Neural progenitor cell (in vitro differentiated cells): ENCODE measurements around the gene NEURL1. TPM values are rescaled to one million over a fixed set of nuclear protein-coding genes. Genes with fewer than 3 reads are reported as not detected.

Experiments used
- DNase-seq: peaks from one replicate; pipeline ENCODE4 v3.0.0-alpha.2; 2016; ENCODE audit warnings: low spot score
- H2AFZ ChIP-seq: fragments of 200-600 bp; sonication (generic); replicated peaks from 2 replicates; pipeline ENCODE4 v1.6.1; 2016; ENCODE audit warnings: antibody characterized with exemption
- H3F3A ChIP-seq: fragments of 200-600 bp; sonication (generic); 2 replicates; pipeline ENCODE4 v1.6.1; 2016; ENCODE audit warnings: antibody characterized with exemption, low read depth
- H3K27ac ChIP-seq: fragments of 200-600 bp; sonication (generic); 2 replicates; pipeline ENCODE4 v1.5.1; 2016; ENCODE audit warnings: mild to moderate bottlenecking
- H3K27me3 ChIP-seq: fragments of 200-600 bp; sonication (generic); 2 replicates; pipeline ENCODE4 v1.6.1; 2016; ENCODE audit warnings: mild to moderate bottlenecking, moderate library complexity
- H3K36me3 ChIP-seq: fragments of 200-600 bp; sonication (generic); 2 replicates; pipeline ENCODE4 v1.5.1; 2016
- H3K4me1 ChIP-seq: fragments of 200-600 bp; sonication (generic); 2 replicates; pipeline ENCODE4 v1.6.1; 2016; ENCODE audit warnings: mixed run types
- H3K4me2 ChIP-seq: fragments of 200-600 bp; sonication (generic); 2 replicates; pipeline ENCODE4 v1.6.1; 2016
- H3K4me3 ChIP-seq: fragments of 200-600 bp; sonication (generic); 2 replicates; pipeline ENCODE4 v1.5.1; 2016
- H3K79me2 ChIP-seq: fragments of 200-600 bp; sonication (generic); 2 replicates; pipeline ENCODE4 v1.6.1; 2016; ENCODE audit warnings: low read depth
- H3K9ac ChIP-seq: fragments of 200-600 bp; sonication (generic); 2 replicates; pipeline ENCODE4 v1.6.1; 2016
- H3K9me3 ChIP-seq: fragments of 200-600 bp; sonication (generic); 2 replicates; pipeline ENCODE4 v1.5.1; 2016; ENCODE audit warnings: low read depth
- H4K20me1 ChIP-seq: fragments of 200-600 bp; sonication (generic); 2 replicates; pipeline ENCODE4 v1.6.1; 2016; ENCODE audit warnings: low read depth
- H3K27ac Mint-ChIP-seq: 3 replicates; pipeline ENCODE4 v1.8.0; 2021; ENCODE audit warnings: mixed read lengths
- H3K27me3 Mint-ChIP-seq: 2 replicates; pipeline ENCODE4 v1.8.0; 2022; ENCODE audit warnings: low read depth, mild to moderate bottlenecking, inconsistent platforms, moderate library complexity, mixed read lengths; ENCODE audit not compliant: insufficient read depth
- H3K36me3 Mint-ChIP-seq: 3 replicates; pipeline ENCODE4 v1.8.0; 2021; ENCODE audit warnings: mixed read lengths
- H3K4me1 Mint-ChIP-seq: 3 replicates; pipeline ENCODE4 v1.8.0; 2021; ENCODE audit warnings: mixed read lengths
- H3K4me3 Mint-ChIP-seq: 3 replicates; pipeline ENCODE4 v1.8.0; 2021; ENCODE audit warnings: mild to moderate bottlenecking, moderate library complexity, mixed read lengths
- H3K9me3 Mint-ChIP-seq: 3 replicates; pipeline ENCODE4 v1.8.0; 2020; ENCODE audit warnings: mixed read lengths
- EZH2 ChIP-seq: fragments of 200-600 bp; sonication (generic); IDR thresholded peaks from 2 replicates; pipeline ENCODE4 v1.6.1; 2017; ENCODE audit warnings: antibody characterized with exemption, mild to moderate bottlenecking, moderate library complexity
- EZH2phosphoT487 ChIP-seq: fragments of 200-600 bp; sonication (generic); IDR thresholded peaks from 2 replicates; pipeline ENCODE4 v1.6.1; 2017; ENCODE audit warnings: antibody characterized with exemption
- total RNA-seq: library from RNA; depleted of rRNA; stranded (reverse); fragments of >200 nt; gene quantifications from 2 replicates; pipeline ENCODE4 v1.2.3, GENCODE V29; 2015; ENCODE audit warnings: low replicate concordance
- TF ChIP-seq, protein P1 (sequence below): fragments of 200-600 bp; sonication (generic); IDR thresholded peaks from 2 replicates; pipeline ENCODE4 v1.5.1; 2017; ENCODE audit warnings: antibody characterized with exemption, mild to moderate bottlenecking

The NEURL1 gene
- total RNA-seq, 1 donor from 2014 or later, result 0.06 TPM

DNA sequence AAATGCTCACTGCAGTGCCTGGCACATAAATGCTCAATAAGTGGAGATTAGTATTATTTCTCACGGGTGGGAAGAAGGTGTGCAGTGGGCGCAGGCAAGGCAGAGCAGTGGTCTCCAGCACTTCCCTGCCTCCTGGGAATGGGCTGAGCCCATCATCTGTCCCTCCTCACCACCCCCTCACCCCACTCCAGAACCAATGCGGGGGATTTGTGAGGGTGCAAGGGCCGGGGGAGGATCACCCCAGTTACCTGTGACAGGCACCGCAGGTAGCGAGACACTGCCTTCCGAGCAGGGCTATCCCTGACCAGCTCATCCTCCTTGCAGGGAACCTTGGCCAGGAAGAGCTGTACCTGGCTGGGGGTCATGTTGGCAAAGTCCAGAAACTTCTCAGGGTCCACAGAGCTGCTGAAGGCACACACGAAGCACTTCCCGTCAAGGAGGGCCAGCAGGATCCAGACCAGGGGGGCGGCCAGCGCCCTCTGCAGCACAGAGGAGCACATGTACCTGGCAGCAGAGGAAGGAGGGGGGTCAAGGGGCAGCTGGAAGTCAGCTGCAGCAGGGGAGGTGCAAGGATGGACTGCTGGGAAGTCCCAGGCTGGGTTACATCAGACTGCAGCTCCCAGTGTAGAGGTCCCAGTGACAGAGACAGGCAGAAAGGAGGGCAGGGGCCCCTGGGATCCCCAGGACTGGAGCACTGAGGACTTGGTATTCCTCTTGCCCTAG, 17.3 kb upstream of the NEURL1 start:
- Histone ChIP-seq H3K36me3 (no peaks in the 10 kb centered on the region), H3K9ac (no peak overlapping the region), H3K4me1 (peaks cover 7% of the 10 kb centered on the region), H3K4me2 (peak overlapping the region; percentile 22), H4K20me1 (no peaks in the 10 kb centered on the region), H3K4me3 (no peak overlapping the region), H3F3A (peaks cover 2% of the 10 kb centered on the region), H2AFZ (peak overlapping the region; percentile 60), H3K27me3 (no peaks in the 10 kb centered on the region), H3K9me3 (no peaks in the 10 kb centered on the region), H3K79me2 (no peaks in the 10 kb centered on the region), H3K27ac (no peak overlapping the region)
- Mint-ChIP-seq H3K27me3 (no peaks in the 10 kb centered on the region), H3K4me3 (no peak overlapping the region), H3K9me3 (no peaks in the 10 kb centered on the region), H3K27ac (no peak overlapping the region), H3K36me3 (no peaks in the 10 kb centered on the region), H3K4me1 (peaks cover 7% of the 10 kb centered on the region)
- peak; percentile 72 for DNase-seq
- no peak for TF ChIP-seq EZH2
- TF ChIP-seq, protein P1, sequence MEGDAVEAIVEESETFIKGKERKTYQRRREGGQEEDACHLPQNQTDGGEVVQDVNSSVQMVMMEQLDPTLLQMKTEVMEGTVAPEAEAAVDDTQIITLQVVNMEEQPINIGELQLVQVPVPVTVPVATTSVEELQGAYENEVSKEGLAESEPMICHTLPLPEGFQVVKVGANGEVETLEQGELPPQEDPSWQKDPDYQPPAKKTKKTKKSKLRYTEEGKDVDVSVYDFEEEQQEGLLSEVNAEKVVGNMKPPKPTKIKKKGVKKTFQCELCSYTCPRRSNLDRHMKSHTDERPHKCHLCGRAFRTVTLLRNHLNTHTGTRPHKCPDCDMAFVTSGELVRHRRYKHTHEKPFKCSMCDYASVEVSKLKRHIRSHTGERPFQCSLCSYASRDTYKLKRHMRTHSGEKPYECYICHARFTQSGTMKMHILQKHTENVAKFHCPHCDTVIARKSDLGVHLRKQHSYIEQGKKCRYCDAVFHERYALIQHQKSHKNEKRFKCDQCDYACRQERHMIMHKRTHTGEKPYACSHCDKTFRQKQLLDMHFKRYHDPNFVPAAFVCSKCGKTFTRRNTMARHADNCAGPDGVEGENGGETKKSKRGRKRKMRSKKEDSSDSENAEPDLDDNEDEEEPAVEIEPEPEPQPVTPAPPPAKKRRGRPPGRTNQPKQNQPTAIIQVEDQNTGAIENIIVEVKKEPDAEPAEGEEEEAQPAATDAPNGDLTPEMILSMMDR, result peak; percentile 63
- no peak for TF ChIP-seq EZH2phosphoT487

DNA sequence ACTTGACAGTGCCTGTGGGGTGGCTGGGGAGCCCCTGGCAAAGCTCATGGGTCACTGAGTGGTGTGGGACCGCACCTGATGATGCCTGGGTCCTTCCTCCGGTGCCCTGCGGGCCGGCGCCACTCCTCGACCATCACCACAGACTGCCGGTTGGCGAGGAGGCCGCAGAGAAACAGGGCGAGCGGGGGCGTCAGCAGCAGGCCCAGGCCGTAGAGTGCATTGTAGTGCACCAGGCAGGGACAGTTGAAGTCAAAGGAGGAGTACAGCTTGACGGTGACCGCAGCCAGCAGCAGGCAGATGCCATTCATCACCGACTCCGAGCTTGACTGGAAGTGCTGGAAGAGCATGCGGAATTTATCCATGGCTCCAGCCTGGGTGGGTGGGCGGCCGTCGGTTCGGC, 14.8 kb upstream of the NEURL1 start:
- no peaks in the 10 kb centered on the region for H3K9me3 ChIP-seq
- no peak overlapping the region for H2AFZ ChIP-seq
- no peaks in the 10 kb centered on the region for H4K20me1 ChIP-seq
- peaks cover 9% of the 10 kb centered on the region for H3K4me1 Mint-ChIP-seq
- H3K36me3 Mint-ChIP-seq, result no peaks in the 10 kb centered on the region
- no peaks in the 10 kb centered on the region for H3K79me2 ChIP-seq
- H3K36me3 ChIP-seq, result no peaks in the 10 kb centered on the region
- peaks cover 7% of the 10 kb centered on the region for H3K4me1 ChIP-seq
- no peaks in the 10 kb centered on the region for H3K27me3 Mint-ChIP-seq
- no peak overlapping the region for H3K4me3 Mint-ChIP-seq
- no peaks in the 10 kb centered on the region for H3K9me3 Mint-ChIP-seq
- H3K4me2 ChIP-seq, result no peak overlapping the region
- H3F3A ChIP-seq, result peaks cover 2% of the 10 kb centered on the region
- no peak overlapping the region for H3K9ac ChIP-seq
- H3K27me3 ChIP-seq, result no peaks in the 10 kb centered on the region
- H3K4me3 ChIP-seq, result no peak overlapping the region
- DNase-seq, result no peak
- no peak overlapping the region for H3K27ac ChIP-seq
- no peak overlapping the region for H3K27ac Mint-ChIP-seq
- TF ChIP-seq EZH2 (no peak), EZH2phosphoT487 (no peak)
- TF ChIP-seq, protein P1, result no peak

DNA sequence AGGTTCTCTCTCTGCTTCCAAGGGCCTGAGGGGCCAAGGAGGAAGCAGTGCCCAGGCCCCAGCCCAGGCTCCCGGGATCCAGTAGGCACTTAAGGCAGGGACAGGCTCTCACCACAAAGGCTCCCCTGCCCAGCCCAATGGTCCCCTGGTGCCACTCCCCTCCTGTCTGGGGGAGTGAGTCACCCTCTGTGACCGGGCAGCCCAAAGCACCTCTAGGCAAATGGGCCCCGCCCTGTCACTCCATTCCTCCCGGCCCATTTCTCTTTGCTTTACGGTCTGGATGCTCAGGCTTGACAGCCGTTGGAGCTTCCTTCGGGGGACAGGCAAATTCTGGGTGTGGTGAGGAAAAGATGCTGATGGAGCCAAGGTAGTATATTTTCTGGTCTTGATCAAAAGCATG, 14.4 kb upstream of the NEURL1 start, which contains the start of gene CALHM3:
Gene CALHM3 (minus strand): TSS at position 106 of the 400 bp plus-strand sequence. CDS start 208 bp downstream, outside the sequence.
- no peaks in the 10 kb centered on the region for H3K27me3 Mint-ChIP-seq

More for the DNA sequence above, 14.4 kb upstream of the NEURL1 start, which contains the start of gene CALHM3:
- H3K4me1 ChIP-seq, result peaks cover 7% of the 10 kb centered on the region
- no peaks in the 10 kb centered on the region for H4K20me1 ChIP-seq
- no peak for DNase-seq
- TF ChIP-seq, protein P1, result no peak
- TF ChIP-seq EZH2phosphoT487, result no peak
- TF ChIP-seq EZH2, result no peak
- H3K4me3 Mint-ChIP-seq, result no peak within 1 kb of the TSS
- H3K4me3 ChIP-seq, result no peak within 1 kb of the TSS
- H3F3A ChIP-seq, result peaks cover 2% of the 10 kb centered on the region
- H3K36me3 Mint-ChIP-seq, result no peaks in the 10 kb centered on the region
- H3K4me2 ChIP-seq, result no peak within 1 kb of the TSS
- peak within 1 kb of the TSS; percentile 51 for H3K27ac Mint-ChIP-seq
- H3K9me3 ChIP-seq, result no peaks in the 10 kb centered on the region
- no peaks in the 10 kb centered on the region for H3K36me3 ChIP-seq
- no peaks in the 10 kb centered on the region for H3K79me2 ChIP-seq
- H3K9ac ChIP-seq, result no peak within 1 kb of the TSS
- no peak within 1 kb of the TSS for H2AFZ ChIP-seq
- peaks cover 9% of the 10 kb centered on the region for H3K4me1 Mint-ChIP-seq
- no peaks in the 10 kb centered on the region for H3K9me3 Mint-ChIP-seq
- H3K27me3 ChIP-seq, result no peaks in the 10 kb centered on the region
- H3K27ac ChIP-seq, result no peak within 1 kb of the TSS
